ENCODE data around the gene SLC36A4. TPM values are rescaled to one million over a fixed set of nuclear protein-coding genes. Genes with fewer than 3 reads are reported as not detected.
"Not testable (repeated sequence)": the region's sequence is repeated elsewhere in the genome, so short reads cannot be mapped to it uniquely, and the experiment has no call there.

SLC36A4 gene
- total RNA-seq = 17.8 TPM
- long read RNA-seq, full-length matches to known transcripts = 17 of 29 reads
- long read RNA-seq, partial matches to known transcripts = 4 of 29 reads
- long read RNA-seq, other reads (novel, unspliced or antisense) = 8 of 29 reads

GRCh38 chr11:93197380-93198214 lies at the start of gene SLC36A4:
TSS of gene SLC36A4 (minus strand) at chr11:93197991. CDS start at chr11:93197832, 159 bp downstream.
- peak within 1 kb of the TSS; percentile 78 for H3K4me3 ChIP-seq
- no peaks in the 10 kb centered on the region for H3K27me3 ChIP-seq (ENCODE audit: low read depth)
- H3K4me1 ChIP-seq = peaks cover 5% of the 10 kb centered on the region
- H3K27ac ChIP-seq = peak within 1 kb of the TSS; percentile 99
- H3K36me3 ChIP-seq = no peaks in the 10 kb centered on the region
- TF ChIP-seq CTCF (IDR thresholded peaks at IDR 0.05) = no peak
- ATAC-seq (peak; percentile 98), DNase-seq (peak; percentile 97)
- intact Hi-C loops (cut with DNase I) = no loop called here
- H3K9me3 ChIP-seq = no peaks in the 10 kb centered on the region

- H3K9me3 ChIP-seq; intact Hi-C loops (cut with DNase I); DNase-seq; H3K4me3 ChIP-seq; ATAC-seq; H3K36me3 ChIP-seq; H3K27me3 ChIP-seq (ENCODE audit: low read depth); H3K4me1 ChIP-seq; H3K27ac ChIP-seq: not testable (repeated sequence)
Observed at GRCh38 chr11:93246790-93247189, 49.0 kb upstream of the SLC36A4 start.

DNA sequence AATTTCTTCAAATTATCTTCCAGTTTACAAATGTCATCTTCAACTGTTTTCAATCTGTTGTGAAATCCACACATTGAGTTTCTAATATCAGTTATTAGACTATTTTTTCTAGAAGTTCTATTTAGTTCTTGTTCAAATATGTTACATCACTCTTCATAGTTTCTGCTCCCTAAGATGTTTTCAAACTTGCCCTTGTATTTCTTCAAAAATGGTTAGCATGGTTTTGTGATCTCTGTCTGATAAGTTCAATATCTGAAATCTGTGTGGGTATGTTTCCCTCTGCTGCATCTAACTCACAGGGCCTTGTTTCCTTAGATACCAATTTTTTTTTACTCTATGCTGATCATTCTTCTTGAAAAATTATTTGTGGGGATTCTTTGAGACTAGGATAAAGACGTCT lies 46.2 kb upstream of the SLC36A4 start:
- DNase-seq (no peak), ATAC-seq (no peak)
- Histone ChIP-seq H3K4me3 (no peak overlapping the region), H3K4me1 (no peaks in the 10 kb centered on the region), H3K36me3 (no peaks in the 10 kb centered on the region), H3K27ac (no peak overlapping the region), H3K27me3 (ENCODE audit: low read depth) (no peaks in the 10 kb centered on the region), H3K9me3 (no peaks in the 10 kb centered on the region)
- intact Hi-C loops (cut with DNase I) = no loop called here
- no peak for TF ChIP-seq CTCF (IDR thresholded peaks at IDR 0.05)

GRCh38 chr11:93239966-93240365 lies 42.2 kb upstream of the SLC36A4 start:
- Histone ChIP-seq H3K4me1 (no peaks in the 10 kb centered on the region), H3K27ac (no peak overlapping the region), H3K9me3 (no peaks in the 10 kb centered on the region), H3K36me3 (no peaks in the 10 kb centered on the region), H3K4me3 (no peak overlapping the region), H3K27me3 (ENCODE audit: low read depth) (no peaks in the 10 kb centered on the region)
- intact Hi-C loops (cut with DNase I) = no loop called here
- no peak for DNase-seq
- ATAC-seq = no peak
- TF ChIP-seq CTCF (IDR thresholded peaks at IDR 0.05) = no peak

GRCh38 chr11:93238956-93239355 lies 41.2 kb upstream of the SLC36A4 start:
- no peak for TF ChIP-seq CTCF (IDR thresholded peaks at IDR 0.05)
- no peak for DNase-seq
- no peak for ATAC-seq
- Histone ChIP-seq H3K27ac (no peak overlapping the region), H3K4me1 (no peaks in the 10 kb centered on the region), H3K9me3 (no peaks in the 10 kb centered on the region), H3K36me3 (no peaks in the 10 kb centered on the region), H3K4me3 (no peak overlapping the region), H3K27me3 (ENCODE audit: low read depth) (no peaks in the 10 kb centered on the region)
- intact Hi-C loops (cut with DNase I) = no loop called here
